ENCODE data around the gene ASB5. TPM values are rescaled to one million over a fixed set of nuclear protein-coding genes. Genes with fewer than 3 reads are reported as not detected.
"Not testable (repeated sequence)": the region's sequence is repeated elsewhere in the genome, so short reads cannot be mapped to it uniquely, and the experiment has no call there.

The ASB5 gene
- total and polyA plus RNA-seq, 2 donors (not counting 1 experiment from before 2014, with no cell fraction given), result not detected

GRCh38 chr4:176300036-176300435 lies 31.0 kb upstream of the ASB5 start:
- H4K20me1 ChIP-seq (ENCODE audit: control insufficient read depth, insufficient read depth, low read length, poor library complexity, severe bottlenecking), result no peaks in the 10 kb centered on the region
- H3K9ac ChIP-seq (ENCODE audit: low read length), result no peak overlapping the region
- TF ChIP-seq, protein P1, sequence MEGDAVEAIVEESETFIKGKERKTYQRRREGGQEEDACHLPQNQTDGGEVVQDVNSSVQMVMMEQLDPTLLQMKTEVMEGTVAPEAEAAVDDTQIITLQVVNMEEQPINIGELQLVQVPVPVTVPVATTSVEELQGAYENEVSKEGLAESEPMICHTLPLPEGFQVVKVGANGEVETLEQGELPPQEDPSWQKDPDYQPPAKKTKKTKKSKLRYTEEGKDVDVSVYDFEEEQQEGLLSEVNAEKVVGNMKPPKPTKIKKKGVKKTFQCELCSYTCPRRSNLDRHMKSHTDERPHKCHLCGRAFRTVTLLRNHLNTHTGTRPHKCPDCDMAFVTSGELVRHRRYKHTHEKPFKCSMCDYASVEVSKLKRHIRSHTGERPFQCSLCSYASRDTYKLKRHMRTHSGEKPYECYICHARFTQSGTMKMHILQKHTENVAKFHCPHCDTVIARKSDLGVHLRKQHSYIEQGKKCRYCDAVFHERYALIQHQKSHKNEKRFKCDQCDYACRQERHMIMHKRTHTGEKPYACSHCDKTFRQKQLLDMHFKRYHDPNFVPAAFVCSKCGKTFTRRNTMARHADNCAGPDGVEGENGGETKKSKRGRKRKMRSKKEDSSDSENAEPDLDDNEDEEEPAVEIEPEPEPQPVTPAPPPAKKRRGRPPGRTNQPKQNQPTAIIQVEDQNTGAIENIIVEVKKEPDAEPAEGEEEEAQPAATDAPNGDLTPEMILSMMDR (IDR thresholded peaks at IDR 0.05), result no peak
- no peak for TF ChIP-seq EZH2 (IDR thresholded peaks at IDR 0.05; ENCODE audit: borderline replicate concordance, insufficient read depth, low read depth, low read length, poor library complexity, severe bottlenecking)
- intact Hi-C loops (cut with micrococcal nuclease), result no loop called here
- POLR2A ChIA-PET, result no interaction called here
- no peak overlapping the region for H3K27ac Mint-ChIP-seq
- H3K9me3 Mint-ChIP-seq (ENCODE audit: insufficient read depth), result no peaks in the 10 kb centered on the region
- ATAC-seq (ENCODE audit: low read depth) (no peak), DNase-seq (no peak)
- H3K27me3 ChIP-seq (replicated peaks in 1 of 4; ENCODE audit: control extremely low read depth in 1 of 4, control insufficient read depth in 3 of 4, insufficient read depth in 4 of 4, low read length in 3 of 4), result peaks cover 0 to 8% (median 4%) of the 10 kb centered on the region in 4 experiments
- H3K4me3 Mint-ChIP-seq, result no peak overlapping the region
- no peak overlapping the region for H3K27ac ChIP-seq (ENCODE audit: low read length in 2 of 2)
- WGBS (ENCODE audit: insufficient coverage), result 95% methylated on average over 9 of the region's 9 CpGs
- H3K4me2 ChIP-seq (replicated peaks; ENCODE audit: low read depth, low read length, poor library complexity, severe bottlenecking), result no peak overlapping the region
- no peak overlapping the region for H2AFZ ChIP-seq (ENCODE audit: insufficient read depth, low read depth, low read length, poor library complexity, severe bottlenecking)
- H3K27me3 Mint-ChIP-seq, result peaks cover 16% of the 10 kb centered on the region
- CTCF ChIA-PET, result no interaction called here
- H3K36me3 ChIP-seq (replicated peaks in 1 of 2; ENCODE audit: control extremely low read depth in 1 of 2, control insufficient read depth in 1 of 2, extremely low read depth in 1 of 2, insufficient read depth in 2 of 2, low read length in 1 of 2), result no peaks in the 10 kb centered on the region
- no peak overlapping the region for H3K4me3 ChIP-seq (ENCODE audit: control extremely low read depth in 1 of 5, extremely low read depth in 1 of 5, insufficient read depth in 1 of 5, low read depth in 2 of 5, low read length in 4 of 5)
- no peaks in the 10 kb centered on the region for H3K4me1 ChIP-seq (ENCODE audit: control insufficient read depth in 2 of 2, insufficient read depth in 2 of 2, low read length in 2 of 2)
- no peaks in the 10 kb centered on the region for H3K9me3 ChIP-seq (ENCODE audit: control extremely low read depth in 1 of 3, control insufficient read depth in 2 of 3, insufficient read depth in 1 of 3, low read length in 2 of 3)
- no peaks in the 10 kb centered on the region for H3K79me2 ChIP-seq (ENCODE audit: control insufficient read depth, insufficient read depth, low read length)
- no peaks in the 10 kb centered on the region for H3K4me1 Mint-ChIP-seq

- no peak overlapping the region for H3K4me3 Mint-ChIP-seq
- Histone ChIP-seq H2AFZ (ENCODE audit: insufficient read depth, low read depth, low read length, poor library complexity, severe bottlenecking) (no peak overlapping the region), H3K79me2 (ENCODE audit: control insufficient read depth, insufficient read depth, low read length) (no peaks in the 10 kb centered on the region), H3K9ac (ENCODE audit: low read length) (no peak overlapping the region), H3K27me3 (replicated peaks in 1 of 4; ENCODE audit: control extremely low read depth in 1 of 4, control insufficient read depth in 3 of 4, insufficient read depth in 4 of 4, low read length in 3 of 4) (peaks cover 0 to 7% (median 3%) of the 10 kb centered on the region in 4 experiments), H3K4me2 (replicated peaks; ENCODE audit: low read depth, low read length, poor library complexity, severe bottlenecking) (no peak overlapping the region), H4K20me1 (ENCODE audit: control insufficient read depth, insufficient read depth, low read length, poor library complexity, severe bottlenecking) (no peaks in the 10 kb centered on the region), H3K4me1 (ENCODE audit: control insufficient read depth in 2 of 2, insufficient read depth in 2 of 2, low read length in 2 of 2) (no peaks in the 10 kb centered on the region), H3K27ac (ENCODE audit: low read length in 2 of 2) (no peak overlapping the region), H3K4me3 (ENCODE audit: control extremely low read depth in 1 of 5, extremely low read depth in 1 of 5, insufficient read depth in 1 of 5, low read depth in 2 of 5, low read length in 4 of 5) (no peak overlapping the region), H3K36me3 (replicated peaks in 1 of 2; ENCODE audit: control extremely low read depth in 1 of 2, control insufficient read depth in 1 of 2, extremely low read depth in 1 of 2, insufficient read depth in 2 of 2, low read length in 1 of 2) (no peaks in the 10 kb centered on the region), H3K9me3 (ENCODE audit: control extremely low read depth in 1 of 3, control insufficient read depth in 2 of 3, insufficient read depth in 1 of 3, low read length in 2 of 3) (no peaks in the 10 kb centered on the region)
- DNase-seq, result no peak
- ChIA-PET POLR2A (no interaction called here), CTCF (no interaction called here)
- peaks cover 6% of the 10 kb centered on the region for H3K27me3 Mint-ChIP-seq
- no peaks in the 10 kb centered on the region for H3K4me1 Mint-ChIP-seq
- no peak overlapping the region for H3K27ac Mint-ChIP-seq
- intact Hi-C loops (cut with micrococcal nuclease), result no loop called here
- no peak for ATAC-seq (ENCODE audit: low read depth)
- TF ChIP-seq, protein P1 (IDR thresholded peaks at IDR 0.05), result no peak
- no peak for TF ChIP-seq EZH2 (IDR thresholded peaks at IDR 0.05; ENCODE audit: borderline replicate concordance, insufficient read depth, low read depth, low read length, poor library complexity, severe bottlenecking)
- H3K9me3 Mint-ChIP-seq (ENCODE audit: insufficient read depth), result no peaks in the 10 kb centered on the region
- WGBS (ENCODE audit: insufficient coverage), result 94% methylated on average over 6 of the region's 6 CpGs
Measured at GRCh38 chr4:176298664-176299063, 29.6 kb upstream of the ASB5 start.

- H3K4me1 ChIP-seq (ENCODE audit: control insufficient read depth in 2 of 2, insufficient read depth in 2 of 2, low read length in 2 of 2); H3K27me3 Mint-ChIP-seq; H3K79me2 ChIP-seq (ENCODE audit: control insufficient read depth, insufficient read depth, low read length); H3K27me3 ChIP-seq (replicated peaks in 1 of 4; ENCODE audit: control extremely low read depth in 1 of 4, control insufficient read depth in 3 of 4, insufficient read depth in 4 of 4, low read length in 3 of 4); H3K4me2 ChIP-seq (replicated peaks; ENCODE audit: low read depth, low read length, poor library complexity, severe bottlenecking); H2AFZ ChIP-seq (ENCODE audit: insufficient read depth, low read depth, low read length, poor library complexity, severe bottlenecking); H3K36me3 ChIP-seq (replicated peaks in 1 of 2; ENCODE audit: control extremely low read depth in 1 of 2, control insufficient read depth in 1 of 2, extremely low read depth in 1 of 2, insufficient read depth in 2 of 2, low read length in 1 of 2); H3K9ac ChIP-seq (ENCODE audit: low read length); ATAC-seq (ENCODE audit: low read depth); DNase-seq; H3K4me3 ChIP-seq (ENCODE audit: control extremely low read depth in 1 of 5, extremely low read depth in 1 of 5, insufficient read depth in 1 of 5, low read depth in 2 of 5, low read length in 4 of 5); H3K4me1 Mint-ChIP-seq; CTCF ChIA-PET; H3K9me3 Mint-ChIP-seq (ENCODE audit: insufficient read depth); H4K20me1 ChIP-seq (ENCODE audit: control insufficient read depth, insufficient read depth, low read length, poor library complexity, severe bottlenecking); POLR2A ChIA-PET; H3K9me3 ChIP-seq (ENCODE audit: control extremely low read depth in 1 of 3, control insufficient read depth in 2 of 3, insufficient read depth in 1 of 3, low read length in 2 of 3); intact Hi-C loops (cut with micrococcal nuclease); H3K4me3 Mint-ChIP-seq; H3K27ac ChIP-seq (ENCODE audit: low read length in 2 of 2); H3K27ac Mint-ChIP-seq: not testable (repeated sequence)
- WGBS (ENCODE audit: insufficient coverage), result 93% methylated on average over 4 of the region's 5 CpGs
Measured at GRCh38 chr4:176295907-176296306, 26.9 kb upstream of the ASB5 start.
